IPS DF 4.7 (cell line): ENCODE data around the gene KIRREL2.
"Not testable (repeated sequence)": the region's sequence is repeated elsewhere in the genome, so short reads cannot be mapped to it uniquely, and the experiment has no call there.

ENCODE experiments used
- DNase-seq: peaks from one replicate; pipeline ENCODE4 v3.0.0-alpha.2; 2013; ENCODE audit warnings: low spot score; ENCODE audit errors: extremely low read depth

Gene KIRREL2

GRCh38 chr19:35897706-35898451 lies 41.2 kb downstream of the KIRREL2 start:
- DNase-seq: no peak

- DNase-seq: no peak
Measured at GRCh38 chr19:35898499-35898809, 41.7 kb downstream of the KIRREL2 start.

GRCh38 chr19:35899547-35900214 lies 43.0 kb downstream of the KIRREL2 start:
- DNase-seq: peak; percentile 58

- no peak for DNase-seq
Measured at GRCh38 chr19:35901055-35901644, 44.4 kb downstream of the KIRREL2 start.

GRCh38 chr19:35901854-35902661 lies 45.3 kb downstream of the KIRREL2 start, which contains the start of gene HCST:
Gene HCST (plus strand): TSS chr19:35902529. CDS start chr19:35902594, 65 bp downstream.
- DNase-seq: no peak

- no peak for DNase-seq
Measured at GRCh38 chr19:35902870-35903475, 46.3 kb downstream of the KIRREL2 start.

GRCh38 chr19:35903550-35904179 lies 47.0 kb downstream of the KIRREL2 start:
- no peak for DNase-seq

- no peak for DNase-seq
Measured at GRCh38 chr19:35904311-35905068, 47.8 kb downstream of the KIRREL2 start.

- DNase-seq: no peak
Measured at GRCh38 chr19:35905178-35905727, 48.5 kb downstream of the KIRREL2 start.

GRCh38 chr19:35907377-35907745 lies 50.6 kb downstream of the KIRREL2 start:
- DNase-seq: no peak

GRCh38 chr19:35908010-35908441 lies 51.3 kb downstream of the KIRREL2 start, which contains the start of gene TYROBP:
Gene TYROBP (minus strand): TSS chr19:35908295. CDS start chr19:35908228, 67 bp downstream.
- no peak for DNase-seq

GRCh38 chr19:35908973-35909683 lies 52.4 kb downstream of the KIRREL2 start:
- no peak for DNase-seq

- no peak for DNase-seq
Measured at GRCh38 chr19:35909684-35910035, 52.9 kb downstream of the KIRREL2 start.

GRCh38 chr19:35910355-35910754 lies 53.6 kb downstream of the KIRREL2 start:
- not testable (repeated sequence) for DNase-seq

GRCh38 chr19:35911173-35911572 lies 54.5 kb downstream of the KIRREL2 start:
- no peak for DNase-seq

GRCh38 chr19:35911790-35912189 lies 55.1 kb downstream of the KIRREL2 start:
- no peak for DNase-seq

GRCh38 chr19:35913589-35913988 lies 56.9 kb downstream of the KIRREL2 start:
- no peak for DNase-seq

- DNase-seq: no peak
Measured at GRCh38 chr19:35915443-35915842, 58.7 kb downstream of the KIRREL2 start.
